UCSD-AML1 (cell line): ENCODE data around the gene NOS1AP.
"Not testable (repeated sequence)": the region's sequence is repeated elsewhere in the genome, so short reads cannot be mapped to it uniquely, and the experiment has no call there.

Experiments used
- DNase-seq: peaks from one replicate; lab custom pipeline; 2025; ENCODE audit not compliant: unreplicated experiment; lab: John Stamatoyannopoulos, UW

Gene NOS1AP

DNA sequence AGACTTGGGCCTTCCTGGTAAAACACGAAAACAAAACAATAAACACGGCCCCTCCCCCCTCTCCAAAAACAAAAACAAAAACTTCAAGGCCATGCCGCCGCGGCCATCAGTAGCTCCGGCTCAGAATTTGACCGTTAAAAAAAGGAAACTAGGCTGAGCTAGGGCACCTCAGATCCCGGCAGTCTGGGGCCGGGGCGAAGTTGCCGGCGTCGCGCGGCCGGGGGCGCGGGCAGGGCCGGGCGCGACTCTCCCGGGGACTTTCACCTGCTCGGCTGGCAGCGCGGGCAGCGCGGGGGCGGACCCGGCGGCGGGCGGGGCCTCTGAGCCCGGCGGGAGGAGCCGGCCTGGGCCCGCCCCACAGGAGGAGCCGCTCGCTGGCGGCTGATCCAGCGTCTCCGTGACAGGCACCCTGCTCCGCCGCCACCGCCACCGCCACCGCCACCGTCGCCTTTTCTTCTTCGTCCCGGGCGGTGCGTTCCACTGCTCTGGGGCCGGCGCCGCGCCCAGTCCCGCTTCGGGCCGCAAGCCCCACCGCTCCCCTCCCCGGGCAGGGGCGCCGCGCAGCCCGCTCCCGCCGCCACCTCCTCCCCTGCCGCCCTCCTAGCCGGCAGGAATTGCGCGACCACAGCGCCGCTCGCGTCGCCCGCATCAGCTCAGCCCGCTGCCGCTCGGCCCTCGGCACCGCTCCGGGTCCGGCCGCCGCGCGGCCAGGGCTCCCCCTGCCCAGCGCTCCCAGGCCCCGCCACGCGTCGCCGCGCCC lies at the start of gene NOS1AP:
NOS1AP (plus strand) TSS at position 358 of the 760 bp plus-strand sequence. CDS start 487 bp downstream, outside the sequence.
- DNase-seq: peak; percentile 72

DNA sequence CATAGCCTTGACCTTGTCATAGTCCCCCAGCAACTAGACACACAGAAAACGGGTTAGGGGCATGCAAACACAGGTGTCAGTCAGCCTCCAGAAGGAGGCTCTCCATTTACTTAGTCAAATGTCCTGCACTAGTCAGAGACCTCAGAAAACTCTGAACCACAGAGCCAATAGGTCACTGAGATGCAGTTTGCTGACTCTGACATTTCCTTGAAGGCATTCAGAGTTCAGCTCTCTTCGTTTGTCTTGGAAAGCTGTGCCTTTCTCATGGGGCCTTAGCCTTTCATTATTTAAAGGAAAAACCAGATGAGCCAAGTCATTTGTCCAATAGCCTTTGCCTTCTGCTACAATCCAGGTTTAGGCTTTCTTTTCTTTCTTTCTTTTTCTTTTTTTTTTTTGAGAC lies 49.3 kb upstream of the NOS1AP start:
- DNase-seq: no peak

DNA sequence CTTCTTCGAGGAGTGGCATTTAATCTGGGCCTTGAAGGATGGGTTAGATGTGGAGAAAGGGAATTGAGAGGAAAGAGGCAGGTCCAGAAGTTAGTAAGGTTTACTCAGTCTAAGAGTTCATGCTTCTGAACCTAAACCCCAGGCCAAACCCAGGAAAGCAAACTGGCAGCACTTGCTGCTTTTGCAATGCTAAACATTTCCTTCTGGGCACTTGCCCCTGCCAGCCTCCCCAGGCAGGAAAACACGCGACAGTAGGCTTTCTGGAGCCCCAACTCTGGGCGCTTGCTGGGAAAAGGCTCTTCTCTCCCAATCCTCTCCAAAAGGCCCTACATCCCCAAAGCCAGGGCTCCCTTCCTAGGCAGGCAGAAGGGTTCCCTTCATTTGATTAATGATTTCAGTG lies 48.4 kb upstream of the NOS1AP start:
- no peak for DNase-seq

GRCh38 chr1:162022626-162023025 lies 46.9 kb upstream of the NOS1AP start:
- DNase-seq: no peak

DNA sequence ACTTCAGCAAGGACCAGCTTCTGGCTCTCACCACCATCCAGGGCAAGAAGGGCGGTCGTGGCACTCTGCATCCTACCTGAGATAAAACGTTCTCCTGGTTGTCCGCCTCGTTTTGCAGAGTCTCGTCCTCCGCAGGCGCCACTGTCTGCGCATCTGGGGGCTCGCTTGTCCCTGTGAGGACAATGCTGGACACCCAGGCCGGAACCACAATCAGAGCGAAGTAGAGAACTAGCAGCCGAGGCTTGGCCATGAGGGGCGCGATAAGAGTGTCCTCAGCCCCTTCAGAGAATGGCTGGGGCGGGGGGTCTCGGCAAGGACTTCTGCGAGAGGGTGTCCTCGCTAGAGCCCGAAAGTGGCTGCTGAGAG lies 46.3 kb upstream of the NOS1AP start:
- DNase-seq: no peak

GRCh38 chr1:162023547-162024501 lies 45.7 kb upstream of the NOS1AP start, which contains the start of gene OLFML2B:
OLFML2B (minus strand) TSS chr1:162023869; CDS start chr1:162023430, 439 bp downstream.
- peak; percentile 53 for DNase-seq

- no peak for DNase-seq
These were observed 44.0 kb upstream of the NOS1AP start for GRCh38 chr1:162025541-162025940.

DNA sequence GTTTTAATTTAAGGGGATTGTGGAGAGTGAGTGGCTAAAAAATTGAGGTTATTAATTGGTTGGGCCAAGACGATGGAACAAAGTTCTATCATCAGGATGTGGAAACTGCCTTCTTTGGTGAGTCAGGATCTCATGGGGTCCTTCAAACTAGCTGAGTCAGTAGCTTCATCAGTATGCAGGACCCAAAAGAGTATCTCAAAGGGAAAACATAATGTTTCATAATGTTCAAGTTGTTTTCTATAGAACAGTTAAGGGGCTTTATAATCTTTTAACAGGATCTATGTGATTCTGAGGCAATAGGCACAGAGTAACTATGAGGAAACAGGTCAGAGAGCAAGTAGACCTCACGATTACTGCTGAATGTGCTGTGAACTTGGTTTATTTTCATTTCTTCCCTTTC lies 42.6 kb upstream of the NOS1AP start:
- DNase-seq: no peak

- DNase-seq: no peak
These were observed 40.8 kb upstream of the NOS1AP start for GRCh38 chr1:162028726-162029125.

DNA sequence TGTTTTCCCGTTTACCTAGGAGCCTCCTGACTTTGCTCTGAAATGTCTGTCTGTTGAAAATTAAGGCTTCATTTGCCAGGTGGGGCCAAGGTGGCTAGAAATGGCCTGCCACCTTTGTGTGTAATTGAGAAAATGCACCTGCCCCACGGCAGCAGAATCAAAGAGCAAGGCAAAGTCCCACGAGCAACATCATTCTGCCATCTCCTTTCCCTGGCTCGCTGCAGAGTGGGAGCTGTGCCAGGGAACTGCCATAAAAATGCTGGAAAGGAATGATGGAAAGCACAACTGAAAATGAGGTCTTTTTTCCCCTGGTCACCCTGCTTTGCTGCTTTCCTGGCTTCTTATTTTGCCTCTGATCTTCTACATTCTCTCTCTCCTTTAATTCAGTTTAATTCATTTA lies 40.3 kb upstream of the NOS1AP start:
- no peak for DNase-seq

GRCh38 chr1:162030759-162031280 lies 38.7 kb upstream of the NOS1AP start:
- no peak for DNase-seq

DNA sequence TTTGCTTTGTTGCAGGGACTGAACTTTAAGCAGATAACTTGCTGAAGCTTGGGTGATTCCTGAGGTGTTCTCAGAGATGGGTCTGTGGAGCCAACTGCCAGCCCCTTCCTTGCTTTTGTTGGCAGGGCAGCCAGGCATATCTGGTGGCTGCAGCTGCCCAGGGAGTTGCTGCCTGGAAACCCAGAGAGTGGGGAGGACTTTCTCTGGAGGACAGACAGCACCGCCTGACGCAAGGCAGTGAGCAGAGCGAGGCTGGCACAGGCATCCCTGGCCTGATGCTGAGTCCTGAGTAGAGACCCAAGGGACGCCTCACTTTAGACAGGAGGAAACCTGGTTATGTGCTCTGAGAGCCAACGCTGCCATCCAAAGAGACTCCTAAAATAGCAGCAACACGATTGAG lies 36.1 kb upstream of the NOS1AP start:
- no peak for DNase-seq

GRCh38 chr1:162035241-162035640 lies 34.2 kb upstream of the NOS1AP start:
- no peak for DNase-seq

- no peak for DNase-seq
These were observed 33.3 kb upstream of the NOS1AP start for GRCh38 chr1:162036163-162036562.

DNA sequence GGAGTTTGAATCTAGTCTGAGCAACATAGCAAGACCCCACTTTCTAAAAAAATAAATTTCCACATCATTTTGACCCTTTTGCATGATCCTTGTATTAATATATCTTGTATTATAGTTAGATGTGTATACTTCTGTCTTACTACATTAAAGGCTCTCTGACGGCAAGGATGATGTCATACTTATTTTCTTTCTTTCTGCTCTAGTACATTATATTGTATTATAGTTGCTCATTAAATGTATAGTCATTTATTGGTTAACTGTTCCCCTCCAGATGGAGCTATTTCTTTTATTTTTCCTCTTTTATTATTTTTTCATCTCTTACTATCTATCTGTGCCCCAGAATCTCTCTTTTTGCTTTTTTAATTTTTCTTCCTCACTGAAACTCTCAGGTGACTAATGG lies 30.9 kb upstream of the NOS1AP start:
- DNase-seq: no peak

GRCh38 chr1:162040001-162040400 lies 29.5 kb upstream of the NOS1AP start:
- no peak for DNase-seq

DNA sequence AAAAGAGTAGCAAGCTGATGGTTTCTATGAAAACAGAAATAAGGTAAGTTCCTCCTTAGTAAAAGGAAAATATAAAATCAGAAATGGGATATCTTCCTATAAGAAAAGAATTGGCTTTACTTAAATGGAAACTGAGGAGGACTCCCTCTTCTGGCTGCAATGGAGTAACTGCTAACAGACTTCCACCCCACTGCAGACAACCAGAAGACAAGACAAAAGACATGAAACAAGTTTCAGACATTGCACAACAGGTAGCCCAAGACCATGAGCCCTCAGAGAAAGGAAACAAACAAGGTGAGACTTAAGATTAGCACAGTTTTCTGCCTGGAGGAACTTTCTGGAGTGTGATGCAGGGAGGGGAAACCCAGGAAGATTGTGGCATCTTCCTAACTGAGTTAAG lies 28.8 kb upstream of the NOS1AP start:
- no peak for DNase-seq

DNA sequence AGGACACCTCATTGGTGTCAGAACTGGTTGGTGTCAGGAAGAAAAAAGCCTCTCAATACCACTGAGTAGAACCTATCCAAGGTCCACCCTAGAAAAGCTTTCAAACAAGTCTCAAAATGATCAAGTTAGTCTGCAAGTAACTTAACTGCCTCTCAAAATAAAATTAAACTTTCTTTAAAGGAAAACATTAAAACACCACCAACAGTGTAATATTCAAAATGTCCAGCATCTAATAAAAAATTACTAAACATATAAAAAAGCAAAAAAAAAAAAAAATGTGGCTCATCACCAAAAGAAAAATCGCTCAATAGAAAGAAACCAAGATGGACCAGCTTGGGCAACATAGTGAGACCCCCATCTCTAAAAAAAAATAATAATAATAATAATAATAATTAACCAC lies 27.1 kb upstream of the NOS1AP start:
- no peak for DNase-seq

- DNase-seq: no peak
These were observed 22.6 kb upstream of the NOS1AP start for GRCh38 chr1:162046921-162047320.

GRCh38 chr1:162053949-162054348 lies 15.5 kb upstream of the NOS1AP start:
- not testable (repeated sequence) for DNase-seq

DNA sequence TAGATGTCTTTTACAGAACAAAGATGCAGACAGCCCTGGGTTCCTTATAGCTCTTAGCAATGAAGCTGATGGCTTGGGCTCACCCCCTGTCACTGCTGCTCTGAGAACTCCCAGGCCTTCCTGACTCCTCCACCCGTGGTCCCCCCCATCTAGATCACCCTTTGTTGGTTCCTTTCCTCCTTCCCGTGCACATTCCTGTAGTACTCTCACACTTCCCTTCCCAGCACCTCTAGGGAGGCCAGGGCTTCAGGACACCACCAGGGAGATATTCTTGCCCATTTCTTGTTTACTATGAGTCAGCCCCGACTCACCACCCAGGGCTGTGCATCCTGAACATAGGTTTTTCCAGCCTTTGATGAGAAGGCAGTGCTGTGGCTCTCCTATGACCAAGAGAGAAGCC lies 14.4 kb upstream of the NOS1AP start:
- DNase-seq: no peak

- DNase-seq: peak; percentile 53
These were observed 13.4 kb upstream of the NOS1AP start for GRCh38 chr1:162056043-162056442.
